Gastrocnemius medialis (tissue), 4 donors: ENCODE measurements around the gene SDC1. TPM values are rescaled to one million over a fixed set of nuclear protein-coding genes. Genes with fewer than 3 reads are reported as not detected.
"Not testable (repeated sequence)": the region's sequence is repeated elsewhere in the genome, so short reads cannot be mapped to it uniquely, and the experiment has no call there.

Experiments used
- ATAC-seq, 2 donors: fragments of 150-250 bp; one replicate each; pipeline ENCODE4 v1.9.1; 2016
- DNase-seq, 2 donors: peaks; one replicate each; pipeline ENCODE4 v3.0.0-alpha.2; 2019
- H3K27ac ChIP-seq, 4 donors: fragments of 200-600 bp; sonication (generic); 1 replicate in 1 of 4; 2 replicates in 3 of 4; pipeline ENCODE4 v1.5.1; 2016 to 2018; ENCODE audit warnings: mild to moderate bottlenecking in 2 of 4, moderate library complexity in 1 of 4
- H3K27me3 ChIP-seq, 3 donors: fragments of 200-600 bp; sonication (generic) in 2 of 3; 1 replicate in 1 of 3; 2 replicates in 2 of 3; pipeline versions ENCODE4 v1.5.1 to v1.6.0; 2016 to 2019; ENCODE audit warnings: mild to moderate bottlenecking in 1 of 3, moderate library complexity in 1 of 3
- H3K36me3 ChIP-seq, 2 donors: fragments of 200-600 bp; sonication (generic) in 1 of 2; one replicate each; pipeline ENCODE4 v1.5.1; 2017 to 2018
- H3K4me1 ChIP-seq, 2 donors: fragments of 200-600 bp; sonication (generic) in 1 of 2; one replicate each; pipeline ENCODE4 v1.5.1; 2016 to 2017; ENCODE audit warnings: mild to moderate bottlenecking in 2 of 2
- H3K4me3 ChIP-seq, 4 donors: fragments of 200-600 bp; sonication (generic) in 3 of 4; 1 replicate in 1 of 4; 2 replicates in 3 of 4; pipeline ENCODE4 v1.5.1; 2016 to 2019; ENCODE audit warnings: mild to moderate bottlenecking in 2 of 4
- H3K9me3 ChIP-seq, 3 donors: fragments of 200-600 bp; sonication (generic) in 2 of 3; 1 replicate in 1 of 3; 2 replicates in 2 of 3; pipeline ENCODE4 v1.5.1; 2016 to 2019
- CTCF ChIP-seq, 5 experiments: fragments of 450-650 bp in 3 of 5; fragments of 200-600 bp in 2 of 5; sonication (generic) in 2 of 5; IDR thresholded peaks in 4 of 5; conservative IDR thresholded peaks in 1 of 5; 1 replicate in 4 of 5; 2 replicates in 1 of 5; pipeline ENCODE4 v1.5.1; 2016 to 2019; ENCODE audit warnings: antibody characterized with exemption in 5 of 5, mild to moderate bottlenecking in 3 of 5, moderate library complexity in 3 of 5
- POLR2A ChIP-seq, 2 donors: fragments of 450-650 bp; IDR thresholded peaks; one replicate each; pipeline ENCODE4 v1.6.1; 2017; ENCODE audit warnings: antibody characterized with exemption in 2 of 2, mild to moderate bottlenecking in 2 of 2, moderate library complexity in 2 of 2
- in situ Hi-C, 4 donors: fragments of 200-750 bp; cut with MboI; loops; one replicate each; pipeline versions ENCODE4 v1.15.0 to v1.8.0; 2017; ENCODE audit warnings: low sequenced_read_pairs in 4 of 4
- intact Hi-C: fragments of 100-400 bp; cut with DNase I; formaldehyde crosslinking; loops from one replicate; pipeline ENCODE4 v1.15.1; 2023; ENCODE audit warnings: low total_unique reads
- total RNA-seq, 4 donors: library from RNA; depleted of rRNA; stranded (reverse); fragments of >200 nt; gene quantifications; one replicate each; pipeline versions ENCODE4 v1.1.0 to v1.2.3, GENCODE V29; 2016

Gene SDC1
- total RNA-seq, 4 donors from 2014 or later: 0.41 to 1.2 (median 1.2) TPM; not detected in 1

DNA sequence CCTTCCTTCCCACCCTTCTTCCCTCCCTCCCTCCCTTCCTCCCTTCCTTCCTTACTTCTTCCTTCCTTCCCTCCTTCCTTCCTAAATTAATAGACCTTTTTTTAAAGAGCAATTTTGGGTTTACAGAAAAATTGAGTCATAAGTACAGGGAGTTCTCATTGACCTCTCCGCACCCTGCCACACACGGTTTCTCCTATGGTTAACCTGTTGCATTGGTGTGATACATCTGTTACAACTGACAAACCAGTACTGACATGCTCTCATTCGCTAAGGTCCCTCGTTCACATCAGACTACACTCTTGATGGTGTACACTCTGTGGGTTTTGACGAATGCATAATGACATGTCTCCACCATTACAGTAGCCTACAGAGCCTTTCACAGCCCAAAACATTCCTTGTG, 11.6 kb upstream of the SDC1 start:
- TF ChIP-seq CTCF (IDR thresholded peaks at IDR 0.05 in 4 of 5, conservative IDR thresholded peaks at IDR 0.05 in 1 of 5) (no peak), POLR2A (IDR thresholded peaks at IDR 0.05) (no peak)
- in situ Hi-C loops: no loop called here

GRCh38 chr2:20235655-20236305, 10.8 kb upstream of the SDC1 start:
- in situ Hi-C loops: no loop called here
- Histone ChIP-seq H3K4me3 (no peak overlapping the region), H3K36me3 (no peaks in the 10 kb centered on the region), H3K4me1 (no peaks in the 10 kb centered on the region), H3K9me3 (peaks cover 0 to 4% (median 0%) of the 10 kb centered on the region in 3 donors), H3K27me3 (no peaks in the 10 kb centered on the region), H3K27ac (no peak overlapping the region)
- no peak for DNase-seq
- intact Hi-C loops: no loop called here
- no peak for ATAC-seq
- no peak for TF ChIP-seq CTCF (IDR thresholded peaks at IDR 0.05 in 4 of 5, conservative IDR thresholded peaks at IDR 0.05 in 1 of 5)
- TF ChIP-seq POLR2A (IDR thresholded peaks at IDR 0.05): no peak

More for the DNA sequence above, 11.6 kb upstream of the SDC1 start:
- intact Hi-C loops: no loop called here
- Histone ChIP-seq H3K27me3 (peaks cover 0 to under 1% (median 0%) of the 10 kb centered on the region in 3 donors), H3K4me3 (no peak overlapping the region), H3K27ac (no peak overlapping the region), H3K36me3 (no peaks in the 10 kb centered on the region), H3K9me3 (peaks cover 0 to 4% (median 0%) of the 10 kb centered on the region in 3 donors), H3K4me1 (no peaks in the 10 kb centered on the region)
- ATAC-seq (no peak), DNase-seq (no peak)

DNA sequence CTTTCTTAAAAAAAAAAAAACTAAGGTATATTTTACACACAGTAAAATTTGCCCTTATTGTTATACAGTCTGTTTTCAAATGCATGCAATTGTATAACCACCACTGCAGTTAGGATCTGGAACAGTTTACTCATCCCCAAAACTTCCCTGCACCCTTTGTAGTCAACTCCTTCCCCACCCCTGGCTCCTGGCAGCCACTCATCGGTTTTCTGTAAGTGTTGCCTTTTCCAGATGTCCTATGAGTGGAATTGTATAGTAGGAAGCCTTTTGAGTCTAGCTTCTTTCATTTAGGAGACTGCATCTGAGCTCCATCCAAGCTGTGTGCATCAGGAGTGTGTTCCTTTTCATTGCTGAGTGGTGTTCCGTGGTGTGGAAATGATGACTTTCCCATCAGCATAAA, 9.7 kb upstream of the SDC1 start:
- ATAC-seq, intact Hi-C loops, in situ Hi-C loops, DNase-seq, H3K27me3 ChIP-seq, H3K27ac ChIP-seq, H3K36me3 ChIP-seq, H3K9me3 ChIP-seq, H3K4me3 ChIP-seq, H3K4me1 ChIP-seq: not testable (repeated sequence)

GRCh38 chr2:20232837-20233207, 7.9 kb upstream of the SDC1 start:
- DNase-seq: no peak
- ATAC-seq: no peak
- Histone ChIP-seq H3K27me3 (peaks cover 0 to 4% (median 2%) of the 10 kb centered on the region in 3 donors), H3K9me3 (peaks cover 0 to 1% (median 0%) of the 10 kb centered on the region in 3 donors), H3K36me3 (no peaks in the 10 kb centered on the region), H3K27ac (no peak overlapping the region), H3K4me3 (no peak overlapping the region), H3K4me1 (no peaks in the 10 kb centered on the region)
- TF ChIP-seq CTCF (IDR thresholded peaks at IDR 0.05 in 4 of 5, conservative IDR thresholded peaks at IDR 0.05 in 1 of 5) (no peak), POLR2A (IDR thresholded peaks at IDR 0.05) (no peak)
- in situ Hi-C loops (no loop called here), intact Hi-C loops (no loop called here)

DNA sequence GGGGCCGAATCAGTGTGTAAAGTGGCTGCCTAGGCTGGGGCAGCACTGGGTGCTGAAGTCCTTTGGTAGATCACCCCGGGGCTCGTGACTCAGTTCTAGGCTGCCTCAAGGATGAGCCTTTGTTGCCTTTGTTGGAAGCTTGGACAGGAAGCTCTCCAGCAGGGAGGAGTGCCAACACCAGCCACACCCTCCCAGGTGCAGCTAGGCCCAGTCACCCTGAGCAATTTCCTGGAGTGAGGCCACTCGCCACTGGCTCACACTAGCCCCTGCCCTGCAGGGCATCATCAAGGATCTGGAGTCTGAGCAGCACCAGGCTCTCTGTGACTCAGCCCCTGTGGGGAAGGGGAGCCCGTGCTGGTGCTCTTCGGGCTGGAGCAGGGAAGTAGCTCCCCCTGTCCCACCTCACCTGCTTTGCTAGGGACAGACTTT, 6.7 kb upstream of the SDC1 start:
- Histone ChIP-seq H3K4me3 (no peak overlapping the region), H3K4me1 (no peaks in the 10 kb centered on the region), H3K27me3 (peaks cover 0 to 7% (median 5%) of the 10 kb centered on the region in 3 donors), H3K27ac (no peak overlapping the region), H3K36me3 (no peaks in the 10 kb centered on the region), H3K9me3 (no peaks in the 10 kb centered on the region)
- in situ Hi-C loops: no loop called here
- TF ChIP-seq POLR2A (IDR thresholded peaks at IDR 0.05) (no peak), CTCF (IDR thresholded peaks at IDR 0.05 in 4 of 5, conservative IDR thresholded peaks at IDR 0.05 in 1 of 5) (no peak)
- no peak for ATAC-seq
- no peak for DNase-seq
- intact Hi-C loops: no loop called here
